NB4 (cell line): Measurements from ENCODE around the gene AFF1.

ENCODE experiments used
- DNase-seq: peaks from one replicate; pipeline ENCODE4 v3.0.0; 2010; ENCODE audit warnings: low read depth
- H3K4me3 ChIP-seq: one replicate; pipeline ENCODE4 v1.5.1; 2011; ENCODE audit warnings: mild to moderate bottlenecking, low read depth, low read length, moderate library complexity
- MYC ChIP-seq: IDR thresholded peaks from 2 replicates; pipeline ENCODE4 v1.6.1; 2011; ENCODE audit warnings: low read depth, low read length
- POLR2A ChIP-seq: IDR thresholded peaks from 2 replicates; pipeline ENCODE4 v1.6.1; 2011; ENCODE audit warnings: mild to moderate bottlenecking; ENCODE audit not compliant: insufficient read length; ENCODE audit errors: extremely low read depth
- TF ChIP-seq, protein P1 (sequence below): IDR thresholded peaks from 2 replicates; pipeline ENCODE4 v1.6.1; 2011; ENCODE audit warnings: low read depth, low read length
- TF ChIP-seq, protein P2 (sequence below): IDR thresholded peaks from one replicate; pipeline ENCODE4 v1.5.1; 2012; ENCODE audit warnings: low read depth, low read length

Gene AFF1

DNA sequence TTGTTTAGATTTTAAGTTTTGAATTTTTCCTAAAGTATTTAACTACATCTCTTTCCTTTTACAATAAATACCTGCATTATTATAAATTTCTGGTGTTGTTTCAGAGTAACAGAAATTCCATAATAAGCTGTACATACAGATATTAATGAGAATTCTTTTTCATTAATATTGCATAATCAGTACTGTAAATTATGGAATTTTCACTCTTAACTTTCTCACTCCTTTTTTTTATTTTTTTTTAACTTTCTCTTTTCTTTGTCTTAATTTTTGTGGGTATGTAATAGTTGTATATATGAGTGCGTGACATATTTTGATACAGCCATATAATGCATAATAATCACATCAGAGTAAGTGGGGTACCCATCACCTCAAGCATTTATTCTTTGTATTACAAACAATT is 175.1 kb downstream of the AFF1 start:
- no peak overlapping the region for H3K4me3 ChIP-seq
- DNase-seq: no peak
- TF ChIP-seq MYC: no peak
- TF ChIP-seq, protein P1, sequence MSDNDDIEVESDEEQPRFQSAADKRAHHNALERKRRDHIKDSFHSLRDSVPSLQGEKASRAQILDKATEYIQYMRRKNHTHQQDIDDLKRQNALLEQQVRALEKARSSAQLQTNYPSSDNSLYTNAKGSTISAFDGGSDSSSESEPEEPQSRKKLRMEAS: no peak
- TF ChIP-seq, protein P2, sequence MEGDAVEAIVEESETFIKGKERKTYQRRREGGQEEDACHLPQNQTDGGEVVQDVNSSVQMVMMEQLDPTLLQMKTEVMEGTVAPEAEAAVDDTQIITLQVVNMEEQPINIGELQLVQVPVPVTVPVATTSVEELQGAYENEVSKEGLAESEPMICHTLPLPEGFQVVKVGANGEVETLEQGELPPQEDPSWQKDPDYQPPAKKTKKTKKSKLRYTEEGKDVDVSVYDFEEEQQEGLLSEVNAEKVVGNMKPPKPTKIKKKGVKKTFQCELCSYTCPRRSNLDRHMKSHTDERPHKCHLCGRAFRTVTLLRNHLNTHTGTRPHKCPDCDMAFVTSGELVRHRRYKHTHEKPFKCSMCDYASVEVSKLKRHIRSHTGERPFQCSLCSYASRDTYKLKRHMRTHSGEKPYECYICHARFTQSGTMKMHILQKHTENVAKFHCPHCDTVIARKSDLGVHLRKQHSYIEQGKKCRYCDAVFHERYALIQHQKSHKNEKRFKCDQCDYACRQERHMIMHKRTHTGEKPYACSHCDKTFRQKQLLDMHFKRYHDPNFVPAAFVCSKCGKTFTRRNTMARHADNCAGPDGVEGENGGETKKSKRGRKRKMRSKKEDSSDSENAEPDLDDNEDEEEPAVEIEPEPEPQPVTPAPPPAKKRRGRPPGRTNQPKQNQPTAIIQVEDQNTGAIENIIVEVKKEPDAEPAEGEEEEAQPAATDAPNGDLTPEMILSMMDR: no peak
- no peak for TF ChIP-seq POLR2A

DNA sequence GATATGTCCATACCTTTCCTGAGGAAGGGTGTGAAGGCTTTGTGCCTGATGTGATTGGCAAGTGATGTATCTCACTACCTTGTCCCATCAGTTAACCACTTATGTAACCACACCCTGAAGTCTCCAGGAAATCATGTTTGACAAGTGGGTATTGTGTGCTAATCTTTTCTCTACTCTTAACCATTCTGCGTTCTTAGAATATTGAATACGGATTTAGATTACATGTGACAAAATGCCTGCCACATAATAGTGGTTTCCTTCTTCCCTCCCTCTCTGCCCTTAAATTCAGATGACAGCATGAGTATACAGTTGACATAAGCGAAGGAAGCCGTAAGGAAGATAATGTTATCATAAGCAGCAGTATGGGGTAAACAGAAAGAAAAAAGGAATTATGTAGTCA is 177.3 kb downstream of the AFF1 start:
- H3K4me3 ChIP-seq: no peak overlapping the region
- no peak for DNase-seq
- TF ChIP-seq, protein P2: no peak
- no peak for TF ChIP-seq MYC

DNA sequence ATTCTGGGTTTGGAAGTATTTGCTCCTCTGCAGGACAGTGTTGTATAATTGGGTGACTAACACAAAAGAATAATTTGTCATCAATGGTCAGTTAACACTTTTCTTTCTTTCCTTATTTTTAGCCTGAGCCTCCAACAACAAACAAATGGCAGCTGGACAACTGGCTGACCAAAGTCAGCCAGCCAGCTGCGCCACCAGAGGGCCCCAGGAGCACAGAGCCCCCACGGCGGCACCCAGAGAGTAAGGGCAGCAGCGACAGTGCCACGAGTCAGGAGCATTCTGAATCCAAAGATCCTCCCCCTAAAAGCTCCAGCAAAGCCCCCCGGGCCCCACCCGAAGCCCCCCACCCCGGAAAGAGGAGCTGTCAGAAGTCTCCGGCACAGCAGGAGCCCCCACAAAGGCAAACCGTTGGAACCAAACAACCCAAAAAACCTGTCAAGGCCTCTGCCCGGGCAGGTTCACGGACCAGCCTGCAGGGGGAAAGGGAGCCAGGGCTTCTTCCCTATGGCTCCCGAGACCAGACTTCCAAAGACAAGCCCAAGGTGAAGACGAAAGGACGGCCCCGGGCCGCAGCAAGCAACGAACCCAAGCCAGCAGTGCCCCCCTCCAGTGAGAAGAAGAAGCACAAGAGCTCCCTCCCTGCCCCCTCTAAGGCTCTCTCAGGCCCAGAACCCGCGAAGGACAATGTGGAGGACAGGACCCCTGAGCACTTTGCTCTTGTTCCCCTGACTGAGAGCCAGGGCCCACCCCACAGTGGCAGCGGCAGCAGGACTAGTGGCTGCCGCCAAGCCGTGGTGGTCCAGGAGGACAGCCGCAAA is 179.6 kb downstream of the AFF1 start:
- TF ChIP-seq, protein P2: no peak
- TF ChIP-seq, protein P1: no peak
- TF ChIP-seq MYC (no peak), POLR2A (no peak)
- no peak for DNase-seq

DNA sequence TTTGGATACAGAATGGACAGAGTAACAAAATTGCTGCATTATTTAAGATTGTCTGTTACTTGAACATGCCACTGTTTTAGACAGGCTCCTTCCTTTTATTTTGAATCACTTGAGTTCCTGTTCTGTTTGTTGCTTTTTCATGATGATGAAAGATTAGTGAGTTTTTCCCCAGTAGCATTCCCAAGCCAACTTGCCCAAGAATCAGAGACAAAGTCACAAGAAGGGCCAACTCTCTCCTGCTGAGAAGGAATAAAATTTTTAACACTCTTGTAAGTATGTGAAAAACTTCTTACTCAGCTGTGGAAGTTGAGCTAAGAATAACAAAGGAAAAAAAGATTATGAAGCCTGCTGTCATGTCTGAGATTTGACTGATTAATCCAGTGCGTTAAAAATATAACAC is 181.4 kb downstream of the AFF1 start:
- H3K4me3 ChIP-seq: no peak overlapping the region
- DNase-seq: no peak
- TF ChIP-seq POLR2A (no peak), MYC (no peak)
- TF ChIP-seq, protein P2: no peak
- TF ChIP-seq, protein P1: no peak

More for the DNA sequence above, 179.6 kb downstream of the AFF1 start:
- H3K4me3 ChIP-seq: no peak overlapping the region

DNA sequence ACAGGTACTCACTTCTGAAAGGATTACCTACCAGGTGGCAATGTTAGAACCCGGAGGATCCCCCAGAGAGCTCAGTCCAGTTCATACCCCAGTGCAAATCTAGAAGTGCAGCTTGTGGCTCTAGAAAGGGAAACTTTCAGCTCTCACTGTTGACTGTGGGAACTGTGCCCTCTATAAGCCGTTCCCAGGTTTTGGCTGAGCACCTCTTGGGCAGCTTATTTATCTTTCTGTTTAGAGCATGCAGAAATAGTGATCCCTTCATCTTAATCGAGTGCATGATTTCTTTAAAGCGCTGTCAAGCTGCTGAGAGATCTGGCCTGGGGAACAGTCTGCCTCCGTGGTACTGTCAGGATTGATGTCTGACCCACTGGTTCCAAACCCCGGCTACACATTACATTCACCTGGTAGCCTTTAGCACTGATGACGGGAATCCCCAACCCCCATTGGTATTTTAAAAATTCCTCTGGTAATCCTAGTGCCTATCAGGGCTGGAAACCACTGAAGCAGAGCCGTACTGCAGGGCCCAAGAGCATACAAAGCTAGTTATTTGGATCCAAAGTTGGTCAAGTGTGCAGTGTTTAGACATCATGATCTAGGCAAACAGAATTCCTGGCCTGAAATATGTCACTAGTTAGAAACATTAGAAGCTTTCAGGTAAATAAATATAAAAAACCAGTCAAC is 182.4 kb downstream of the AFF1 start:
- TF ChIP-seq, protein P1: no peak
- TF ChIP-seq, protein P2: no peak
- TF ChIP-seq POLR2A: no peak

More for the DNA sequence above, 182.4 kb downstream of the AFF1 start:
- H3K4me3 ChIP-seq: no peak overlapping the region
- no peak for DNase-seq
